ENCODE measurements around the gene C1RL.

GRCh38 chr12:7123806-7124522, 14.9 kb upstream of the C1RL start:
- no peak for TF ChIP-seq CTCF (IDR thresholded peaks at IDR 0.05)
- no peak for TF ChIP-seq PREB (CRISPR knock-in tag; IDR thresholded peaks at IDR 0.05; ENCODE audit: borderline replicate concordance)
- TF ChIP-seq SMAD3 (CRISPR knock-in tag; IDR thresholded peaks at IDR 0.05; ENCODE audit: borderline replicate concordance) = no peak
- TF ChIP-seq RELA (CRISPR knock-in tag; IDR thresholded peaks at IDR 0.05; ENCODE audit: borderline replicate concordance) = no peak
- no peak for TF ChIP-seq ZSCAN18 (CRISPR knock-in tag; IDR thresholded peaks at IDR 0.05)
- TF ChIP-seq MLX (CRISPR knock-in tag; IDR thresholded peaks at IDR 0.05) = no peak

Measured in WTC11 (cell line).